Measurements from ENCODE around the gene DNAH2.

DNA sequence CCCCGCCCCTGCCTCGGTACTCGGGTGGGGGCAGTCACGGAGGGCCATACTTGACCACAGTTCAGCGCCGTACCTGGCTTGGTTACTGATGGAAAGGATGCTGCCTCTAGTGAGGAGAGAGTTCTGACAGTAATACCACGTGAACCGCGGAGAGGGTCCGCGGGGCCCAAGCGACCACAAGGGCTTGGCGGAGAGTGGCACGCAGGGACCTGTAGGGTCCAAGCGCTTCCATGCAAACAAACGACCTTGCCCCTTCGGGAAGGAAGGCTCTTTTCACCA is 125.7 kb downstream of the DNAH2 start:
- TF ChIP-seq, protein P1, sequence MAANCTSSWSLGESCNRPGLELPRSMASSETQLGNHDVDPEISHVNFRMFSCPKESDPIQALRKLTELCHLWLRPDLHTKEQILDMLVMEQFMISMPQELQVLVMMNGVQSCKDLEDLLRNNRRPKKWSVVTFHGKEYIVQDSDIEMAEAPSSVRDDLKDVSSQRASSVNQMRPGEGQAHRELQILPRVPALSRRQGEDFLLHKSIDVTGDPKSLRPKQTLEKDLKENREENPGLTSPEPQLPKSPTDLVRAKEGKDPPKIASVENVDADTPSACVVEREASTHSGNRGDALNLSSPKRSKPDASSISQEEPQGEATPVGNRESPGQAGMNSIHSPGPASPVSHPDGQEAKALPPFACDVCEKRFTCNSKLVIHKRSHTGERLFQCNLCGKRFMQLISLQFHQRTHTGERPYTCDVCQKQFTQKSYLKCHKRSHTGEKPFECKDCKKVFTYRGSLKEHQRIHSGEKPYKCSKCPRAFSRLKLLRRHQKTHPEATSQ (tag by site-specific recombination; IDR thresholded peaks at IDR 0.05), result no peak
- TF ChIP-seq, protein P2, sequence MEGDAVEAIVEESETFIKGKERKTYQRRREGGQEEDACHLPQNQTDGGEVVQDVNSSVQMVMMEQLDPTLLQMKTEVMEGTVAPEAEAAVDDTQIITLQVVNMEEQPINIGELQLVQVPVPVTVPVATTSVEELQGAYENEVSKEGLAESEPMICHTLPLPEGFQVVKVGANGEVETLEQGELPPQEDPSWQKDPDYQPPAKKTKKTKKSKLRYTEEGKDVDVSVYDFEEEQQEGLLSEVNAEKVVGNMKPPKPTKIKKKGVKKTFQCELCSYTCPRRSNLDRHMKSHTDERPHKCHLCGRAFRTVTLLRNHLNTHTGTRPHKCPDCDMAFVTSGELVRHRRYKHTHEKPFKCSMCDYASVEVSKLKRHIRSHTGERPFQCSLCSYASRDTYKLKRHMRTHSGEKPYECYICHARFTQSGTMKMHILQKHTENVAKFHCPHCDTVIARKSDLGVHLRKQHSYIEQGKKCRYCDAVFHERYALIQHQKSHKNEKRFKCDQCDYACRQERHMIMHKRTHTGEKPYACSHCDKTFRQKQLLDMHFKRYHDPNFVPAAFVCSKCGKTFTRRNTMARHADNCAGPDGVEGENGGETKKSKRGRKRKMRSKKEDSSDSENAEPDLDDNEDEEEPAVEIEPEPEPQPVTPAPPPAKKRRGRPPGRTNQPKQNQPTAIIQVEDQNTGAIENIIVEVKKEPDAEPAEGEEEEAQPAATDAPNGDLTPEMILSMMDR (tag by site-specific recombination; IDR thresholded peaks at IDR 0.05), result no peak; the same call in 1 of the 2 replicates
- TF ChIP-seq, protein P3, sequence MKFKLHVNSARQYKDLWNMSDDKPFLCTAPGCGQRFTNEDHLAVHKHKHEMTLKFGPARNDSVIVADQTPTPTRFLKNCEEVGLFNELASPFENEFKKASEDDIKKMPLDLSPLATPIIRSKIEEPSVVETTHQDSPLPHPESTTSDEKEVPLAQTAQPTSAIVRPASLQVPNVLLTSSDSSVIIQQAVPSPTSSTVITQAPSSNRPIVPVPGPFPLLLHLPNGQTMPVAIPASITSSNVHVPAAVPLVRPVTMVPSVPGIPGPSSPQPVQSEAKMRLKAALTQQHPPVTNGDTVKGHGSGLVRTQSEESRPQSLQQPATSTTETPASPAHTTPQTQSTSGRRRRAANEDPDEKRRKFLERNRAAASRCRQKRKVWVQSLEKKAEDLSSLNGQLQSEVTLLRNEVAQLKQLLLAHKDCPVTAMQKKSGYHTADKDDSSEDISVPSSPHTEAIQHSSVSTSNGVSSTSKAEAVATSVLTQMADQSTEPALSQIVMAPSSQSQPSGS (tag by site-specific recombination; IDR thresholded peaks at IDR 0.05; ENCODE audit: low read depth), result no peak
- TF ChIP-seq SETDB1 (IDR thresholded peaks at IDR 0.05; ENCODE audit: insufficient read length, low read length), result no peak
- no peak for TF ChIP-seq ZNF366 (tag by site-specific recombination; conservative IDR thresholded peaks at IDR 0.05)
- TF ChIP-seq ZBTB8A (tag by site-specific recombination; IDR thresholded peaks at IDR 0.05), result no peak
- TF ChIP-seq, protein P4, sequence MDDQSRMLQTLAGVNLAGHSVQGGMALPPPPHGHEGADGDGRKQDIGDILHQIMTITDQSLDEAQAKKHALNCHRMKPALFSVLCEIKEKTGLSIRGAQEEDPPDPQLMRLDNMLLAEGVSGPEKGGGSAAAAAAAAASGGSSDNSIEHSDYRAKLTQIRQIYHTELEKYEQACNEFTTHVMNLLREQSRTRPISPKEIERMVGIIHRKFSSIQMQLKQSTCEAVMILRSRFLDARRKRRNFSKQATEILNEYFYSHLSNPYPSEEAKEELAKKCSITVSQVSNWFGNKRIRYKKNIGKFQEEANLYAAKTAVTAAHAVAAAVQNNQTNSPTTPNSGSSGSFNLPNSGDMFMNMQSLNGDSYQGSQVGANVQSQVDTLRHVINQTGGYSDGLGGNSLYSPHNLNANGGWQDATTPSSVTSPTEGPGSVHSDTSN (CRISPR knock-in tag; IDR thresholded peaks at IDR 0.05), result no peak
- TF ChIP-seq, protein P5, sequence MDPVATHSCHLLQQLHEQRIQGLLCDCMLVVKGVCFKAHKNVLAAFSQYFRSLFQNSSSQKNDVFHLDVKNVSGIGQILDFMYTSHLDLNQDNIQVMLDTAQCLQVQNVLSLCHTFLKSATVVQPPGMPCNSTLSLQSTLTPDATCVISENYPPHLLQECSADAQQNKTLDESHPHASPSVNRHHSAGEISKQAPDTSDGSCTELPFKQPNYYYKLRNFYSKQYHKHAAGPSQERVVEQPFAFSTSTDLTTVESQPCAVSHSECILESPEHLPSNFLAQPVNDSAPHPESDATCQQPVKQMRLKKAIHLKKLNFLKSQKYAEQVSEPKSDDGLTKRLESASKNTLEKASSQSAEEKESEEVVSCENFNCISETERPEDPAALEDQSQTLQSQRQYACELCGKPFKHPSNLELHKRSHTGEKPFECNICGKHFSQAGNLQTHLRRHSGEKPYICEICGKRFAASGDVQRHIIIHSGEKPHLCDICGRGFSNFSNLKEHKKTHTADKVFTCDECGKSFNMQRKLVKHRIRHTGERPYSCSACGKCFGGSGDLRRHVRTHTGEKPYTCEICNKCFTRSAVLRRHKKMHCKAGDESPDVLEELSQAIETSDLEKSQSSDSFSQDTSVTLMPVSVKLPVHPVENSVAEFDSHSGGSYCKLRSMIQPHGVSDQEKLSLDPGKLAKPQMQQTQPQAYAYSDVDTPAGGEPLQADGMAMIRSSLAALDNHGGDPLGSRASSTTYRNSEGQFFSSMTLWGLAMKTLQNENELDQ (tag by site-specific recombination; IDR thresholded peaks at IDR 0.05; ENCODE audit: low read depth), result no peak
- TF ChIP-seq ZNF19 (tag by site-specific recombination; IDR thresholded peaks at IDR 0.05; ENCODE audit: low read depth), result no peak

Data from HEK293 (cell line).